ENCODE data around the gene CLIC3. TPM values are rescaled to one million over a fixed set of nuclear protein-coding genes. Genes with fewer than 3 reads are reported as not detected.

Gene CLIC3
- total RNA-seq, 1 experiment from 2014 or later = 4.3 TPM

DNA sequence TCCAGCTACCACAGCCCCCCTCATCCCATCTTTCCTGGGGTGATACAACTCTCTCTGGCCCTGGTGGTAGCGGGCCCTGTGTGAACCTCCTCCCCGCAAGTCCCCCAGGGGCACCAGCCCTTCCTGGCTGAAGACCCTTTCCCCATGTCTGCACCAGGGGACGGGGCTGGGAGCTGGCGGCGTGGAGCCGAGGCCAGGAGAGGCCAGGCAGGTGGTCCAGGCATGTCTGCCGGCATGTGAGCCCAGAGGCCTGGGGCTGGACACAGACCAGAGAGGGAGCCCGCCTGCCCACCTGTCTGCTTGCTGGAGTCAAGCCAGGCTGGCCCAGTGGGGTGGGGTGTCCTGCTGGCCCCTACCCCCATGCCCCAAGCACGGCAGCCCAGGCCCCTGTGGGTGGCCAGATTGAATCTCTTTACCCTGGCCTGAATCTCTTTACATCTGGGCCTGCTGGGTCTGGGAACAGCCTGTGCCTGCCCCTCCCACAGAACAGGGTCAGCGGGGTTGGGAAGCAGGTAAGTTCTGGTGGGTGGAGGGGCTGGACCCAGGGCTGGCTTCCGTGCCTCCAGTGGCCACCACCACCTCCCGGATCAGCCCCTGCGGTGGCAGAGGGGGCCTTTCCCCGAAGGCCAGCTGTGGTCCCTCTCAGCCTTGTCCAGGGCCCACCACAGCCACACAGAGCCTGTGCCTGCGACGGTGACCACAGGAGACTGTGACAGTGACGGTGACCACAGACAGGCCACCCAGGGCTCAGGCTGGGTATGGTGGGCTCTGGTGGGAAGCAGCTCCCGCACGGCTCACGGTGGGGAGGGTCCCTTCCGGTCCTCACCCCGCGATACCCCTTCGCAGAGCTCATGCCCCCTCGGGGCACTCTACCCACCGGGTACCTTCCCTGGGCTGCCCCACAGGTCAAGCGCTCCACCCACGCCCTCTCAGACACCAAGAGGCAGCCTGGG is 37.2 kb downstream of the CLIC3 start:
- Histone ChIP-seq H3K4me2 (ENCODE audit: low read length) (no peak overlapping the region), H3K79me2 (ENCODE audit: low read length) (no peaks in the 10 kb centered on the region), H4K20me1 (ENCODE audit: low read length) (no peaks in the 10 kb centered on the region), H3K36me3 (ENCODE audit: low read depth, low read length) (no peaks in the 10 kb centered on the region), H3K9me3 (ENCODE audit: low read length) (no peaks in the 10 kb centered on the region), H3F3A (ENCODE audit: low read length, unreplicated experiment) (no peaks in the 10 kb centered on the region), H3K9ac (ENCODE audit: low read length) (no peak overlapping the region), H2AFZ (ENCODE audit: low read length) (no peak overlapping the region), H3K9me2 (replicated peaks; ENCODE audit: low read length) (no peaks in the 10 kb centered on the region), H3K4me1 (ENCODE audit: insufficient read depth, low read length) (peaks cover 2% of the 10 kb centered on the region), H3K27me3 (ENCODE audit: low read length) (no peaks in the 10 kb centered on the region), H3K27ac (ENCODE audit: low read length) (no peak overlapping the region), H3K4me3 (ENCODE audit: low read length) (no peak overlapping the region)
- TF ChIP-seq EZH2phosphoT487 (IDR thresholded peaks at IDR 0.05; ENCODE audit: borderline replicate concordance, low read length) = no peak
- TF ChIP-seq, protein P1, sequence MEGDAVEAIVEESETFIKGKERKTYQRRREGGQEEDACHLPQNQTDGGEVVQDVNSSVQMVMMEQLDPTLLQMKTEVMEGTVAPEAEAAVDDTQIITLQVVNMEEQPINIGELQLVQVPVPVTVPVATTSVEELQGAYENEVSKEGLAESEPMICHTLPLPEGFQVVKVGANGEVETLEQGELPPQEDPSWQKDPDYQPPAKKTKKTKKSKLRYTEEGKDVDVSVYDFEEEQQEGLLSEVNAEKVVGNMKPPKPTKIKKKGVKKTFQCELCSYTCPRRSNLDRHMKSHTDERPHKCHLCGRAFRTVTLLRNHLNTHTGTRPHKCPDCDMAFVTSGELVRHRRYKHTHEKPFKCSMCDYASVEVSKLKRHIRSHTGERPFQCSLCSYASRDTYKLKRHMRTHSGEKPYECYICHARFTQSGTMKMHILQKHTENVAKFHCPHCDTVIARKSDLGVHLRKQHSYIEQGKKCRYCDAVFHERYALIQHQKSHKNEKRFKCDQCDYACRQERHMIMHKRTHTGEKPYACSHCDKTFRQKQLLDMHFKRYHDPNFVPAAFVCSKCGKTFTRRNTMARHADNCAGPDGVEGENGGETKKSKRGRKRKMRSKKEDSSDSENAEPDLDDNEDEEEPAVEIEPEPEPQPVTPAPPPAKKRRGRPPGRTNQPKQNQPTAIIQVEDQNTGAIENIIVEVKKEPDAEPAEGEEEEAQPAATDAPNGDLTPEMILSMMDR (conservative IDR thresholded peaks at IDR 0.05; ENCODE audit: low read depth, low read length) = no peak
- TF ChIP-seq EZH2 (IDR thresholded peaks at IDR 0.05; ENCODE audit: low read length, unreplicated experiment) = no peak
- POLR2A ChIA-PET (ENCODE audit: unreplicated experiment) = no interaction called here
- intact Hi-C loops (cut with micrococcal nuclease) = no loop called here
- DNase-seq = no peak
- BruUV-seq (replicated peaks) = no TSS peak
- CTCF ChIA-PET = no interaction called here
- no peak for ATAC-seq

DNA sequence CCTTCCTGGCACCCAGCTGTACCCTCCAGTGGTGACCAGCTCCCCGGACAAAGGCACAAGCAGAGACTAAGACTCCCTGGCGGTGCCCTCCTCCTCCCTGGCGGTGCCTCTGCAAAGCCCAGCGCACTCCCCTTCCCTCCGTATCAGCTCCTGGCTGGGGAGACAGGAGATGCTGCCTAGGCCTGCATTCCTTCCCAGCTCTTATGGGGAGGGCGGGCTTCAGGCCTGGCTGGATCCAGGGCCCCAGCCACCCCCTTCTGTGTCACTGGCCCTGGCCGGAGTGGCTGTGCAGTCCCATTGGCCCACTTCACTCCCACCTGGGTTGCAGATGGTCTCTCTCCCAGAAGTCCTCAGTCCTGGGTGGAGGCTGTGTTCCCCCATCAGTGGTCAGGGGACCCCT is 37.9 kb downstream of the CLIC3 start:
- no peak for TF ChIP-seq EZH2 (IDR thresholded peaks at IDR 0.05; ENCODE audit: low read length, unreplicated experiment)
- TF ChIP-seq, protein P1 (conservative IDR thresholded peaks at IDR 0.05; ENCODE audit: low read depth, low read length) = no peak
- TF ChIP-seq EZH2phosphoT487 (IDR thresholded peaks at IDR 0.05; ENCODE audit: borderline replicate concordance, low read length) = no peak
- no peaks in the 10 kb centered on the region for H3K9me3 ChIP-seq (ENCODE audit: low read length)
- no peak overlapping the region for H3K4me2 ChIP-seq (ENCODE audit: low read length)
- intact Hi-C loops (cut with micrococcal nuclease) = no loop called here
- no peak for DNase-seq
- no peak overlapping the region for H3K4me3 ChIP-seq (ENCODE audit: low read length)
- H4K20me1 ChIP-seq (ENCODE audit: low read length) = no peaks in the 10 kb centered on the region
- ChIA-PET CTCF (no interaction called here), POLR2A (ENCODE audit: unreplicated experiment) (no interaction called here)
- H3K9me2 ChIP-seq (replicated peaks; ENCODE audit: low read length) = no peaks in the 10 kb centered on the region
- H3F3A ChIP-seq (ENCODE audit: low read length, unreplicated experiment) = no peaks in the 10 kb centered on the region
- no peaks in the 10 kb centered on the region for H3K4me1 ChIP-seq (ENCODE audit: insufficient read depth, low read length)
- H2AFZ ChIP-seq (ENCODE audit: low read length) = no peak overlapping the region
- ATAC-seq = no peak
- no peak overlapping the region for H3K27ac ChIP-seq (ENCODE audit: low read length)
- no peaks in the 10 kb centered on the region for H3K79me2 ChIP-seq (ENCODE audit: low read length)
- BruUV-seq (replicated peaks) = no TSS peak
- H3K36me3 ChIP-seq (ENCODE audit: low read depth, low read length) = no peaks in the 10 kb centered on the region
- H3K27me3 ChIP-seq (ENCODE audit: low read length) = no peaks in the 10 kb centered on the region
- no peak overlapping the region for H3K9ac ChIP-seq (ENCODE audit: low read length)

DNA sequence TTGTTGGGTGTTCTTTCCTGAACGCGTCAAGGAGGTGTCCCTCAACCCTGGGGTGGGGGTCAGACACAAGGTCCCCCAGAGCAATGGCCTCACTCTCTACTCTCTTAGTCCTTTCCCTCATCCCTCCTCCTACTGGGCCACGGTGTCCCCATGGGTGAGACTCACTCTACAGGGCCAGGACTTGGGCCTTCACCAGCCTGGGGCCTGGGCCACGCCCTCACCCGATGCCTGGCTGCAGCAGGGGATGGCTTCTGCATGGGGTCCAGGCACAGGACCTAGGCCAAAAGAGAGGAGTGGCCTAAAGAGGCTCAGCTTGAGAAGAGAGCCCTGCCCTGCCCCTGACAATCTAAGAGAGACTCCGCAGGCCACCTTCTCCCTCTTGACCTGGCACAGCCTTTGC is 38.5 kb downstream of the CLIC3 start:
- no peaks in the 10 kb centered on the region for H3K9me2 ChIP-seq (replicated peaks; ENCODE audit: low read length)
- H4K20me1 ChIP-seq (ENCODE audit: low read length) = no peaks in the 10 kb centered on the region
- no peaks in the 10 kb centered on the region for H3K4me1 ChIP-seq (ENCODE audit: insufficient read depth, low read length)
- ChIA-PET CTCF (no interaction called here), POLR2A (ENCODE audit: unreplicated experiment) (no interaction called here)
- no peak overlapping the region for H2AFZ ChIP-seq (ENCODE audit: low read length)
- H3K27ac ChIP-seq (ENCODE audit: low read length) = no peak overlapping the region
- H3F3A ChIP-seq (ENCODE audit: low read length, unreplicated experiment) = no peaks in the 10 kb centered on the region
- DNase-seq (no peak), ATAC-seq (no peak)
- BruUV-seq (replicated peaks) = no TSS peak
- H3K4me3 ChIP-seq (ENCODE audit: low read length) = no peak overlapping the region
- no peak overlapping the region for H3K4me2 ChIP-seq (ENCODE audit: low read length)
- no peaks in the 10 kb centered on the region for H3K27me3 ChIP-seq (ENCODE audit: low read length)
- H3K36me3 ChIP-seq (ENCODE audit: low read depth, low read length) = no peaks in the 10 kb centered on the region
- no peaks in the 10 kb centered on the region for H3K9me3 ChIP-seq (ENCODE audit: low read length)
- TF ChIP-seq, protein P1 (conservative IDR thresholded peaks at IDR 0.05; ENCODE audit: low read depth, low read length) = no peak
- TF ChIP-seq EZH2phosphoT487 (IDR thresholded peaks at IDR 0.05; ENCODE audit: borderline replicate concordance, low read length) (no peak), EZH2 (IDR thresholded peaks at IDR 0.05; ENCODE audit: low read length, unreplicated experiment) (no peak)
- H3K79me2 ChIP-seq (ENCODE audit: low read length) = no peaks in the 10 kb centered on the region
- intact Hi-C loops (cut with micrococcal nuclease) = no loop called here
- H3K9ac ChIP-seq (ENCODE audit: low read length) = no peak overlapping the region

Data from PC-3 (cell line).